GM12801 (cell line): ENCODE measurements around the gene TPRX2.
"Not testable (repeated sequence)": the region's sequence is repeated elsewhere in the genome, so short reads cannot be mapped to it uniquely, and the experiment has no call there.

ENCODE experiments used
- TF ChIP-seq, protein P1 (sequence below): IDR thresholded peaks from one replicate; pipeline ENCODE4 v1.5.1; 2011; ENCODE audit warnings: control low read depth; ENCODE audit not compliant: insufficient read length; ENCODE audit errors: extremely low read depth

TPRX2 gene, protein sequence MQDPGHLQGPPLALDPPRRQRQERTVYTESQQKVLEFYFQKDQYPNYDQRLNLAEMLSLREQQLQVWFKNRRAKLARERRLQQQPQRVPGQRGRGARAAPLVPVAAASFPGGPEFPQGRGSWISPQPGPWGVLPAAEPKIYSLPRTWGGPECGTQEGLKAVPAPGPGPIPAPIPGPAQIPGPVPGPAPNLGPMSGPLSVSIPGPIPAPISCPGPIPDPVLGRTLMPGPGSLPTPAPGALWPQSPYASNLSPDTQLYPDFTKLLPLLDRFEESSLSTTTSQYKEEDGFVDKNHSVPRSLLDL

DNA sequence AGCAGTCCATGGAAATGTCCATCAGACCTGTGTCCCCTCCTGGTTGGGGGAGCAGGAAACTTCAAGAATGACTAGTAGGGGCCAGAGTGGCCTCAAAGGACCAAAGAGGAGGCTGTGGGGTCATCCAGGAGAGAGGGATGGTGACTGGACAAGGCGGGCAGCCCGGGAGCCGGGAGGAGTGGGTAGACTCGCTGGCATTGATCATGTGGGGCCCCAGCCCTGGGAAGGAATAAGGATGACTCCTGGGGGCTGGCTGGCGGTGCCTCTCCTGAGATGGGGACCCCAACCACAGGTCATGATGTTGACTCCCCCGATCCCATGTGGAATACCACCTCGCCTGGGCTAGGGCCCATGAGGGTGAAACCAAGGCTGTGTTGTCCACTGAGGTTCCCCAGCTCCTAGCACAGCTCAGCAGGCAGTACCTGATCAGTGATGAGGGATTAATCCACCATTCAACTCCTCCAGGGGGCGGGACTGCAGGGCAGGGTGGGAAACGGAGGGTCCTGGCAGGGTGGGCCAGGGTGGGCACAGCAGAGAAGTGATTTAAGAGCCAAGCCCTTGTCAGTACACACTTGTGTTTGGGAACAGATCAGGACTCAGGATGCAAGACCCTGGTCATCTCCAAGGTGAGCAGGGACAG is at the start of gene TPRX2:
Gene TPRX2 (plus strand): TSS at position 590 of the 640 bp plus-strand sequence. CDS start 12 bp downstream, at position 602.
- TF ChIP-seq, protein P1, sequence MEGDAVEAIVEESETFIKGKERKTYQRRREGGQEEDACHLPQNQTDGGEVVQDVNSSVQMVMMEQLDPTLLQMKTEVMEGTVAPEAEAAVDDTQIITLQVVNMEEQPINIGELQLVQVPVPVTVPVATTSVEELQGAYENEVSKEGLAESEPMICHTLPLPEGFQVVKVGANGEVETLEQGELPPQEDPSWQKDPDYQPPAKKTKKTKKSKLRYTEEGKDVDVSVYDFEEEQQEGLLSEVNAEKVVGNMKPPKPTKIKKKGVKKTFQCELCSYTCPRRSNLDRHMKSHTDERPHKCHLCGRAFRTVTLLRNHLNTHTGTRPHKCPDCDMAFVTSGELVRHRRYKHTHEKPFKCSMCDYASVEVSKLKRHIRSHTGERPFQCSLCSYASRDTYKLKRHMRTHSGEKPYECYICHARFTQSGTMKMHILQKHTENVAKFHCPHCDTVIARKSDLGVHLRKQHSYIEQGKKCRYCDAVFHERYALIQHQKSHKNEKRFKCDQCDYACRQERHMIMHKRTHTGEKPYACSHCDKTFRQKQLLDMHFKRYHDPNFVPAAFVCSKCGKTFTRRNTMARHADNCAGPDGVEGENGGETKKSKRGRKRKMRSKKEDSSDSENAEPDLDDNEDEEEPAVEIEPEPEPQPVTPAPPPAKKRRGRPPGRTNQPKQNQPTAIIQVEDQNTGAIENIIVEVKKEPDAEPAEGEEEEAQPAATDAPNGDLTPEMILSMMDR, result not testable (repeated sequence)

DNA sequence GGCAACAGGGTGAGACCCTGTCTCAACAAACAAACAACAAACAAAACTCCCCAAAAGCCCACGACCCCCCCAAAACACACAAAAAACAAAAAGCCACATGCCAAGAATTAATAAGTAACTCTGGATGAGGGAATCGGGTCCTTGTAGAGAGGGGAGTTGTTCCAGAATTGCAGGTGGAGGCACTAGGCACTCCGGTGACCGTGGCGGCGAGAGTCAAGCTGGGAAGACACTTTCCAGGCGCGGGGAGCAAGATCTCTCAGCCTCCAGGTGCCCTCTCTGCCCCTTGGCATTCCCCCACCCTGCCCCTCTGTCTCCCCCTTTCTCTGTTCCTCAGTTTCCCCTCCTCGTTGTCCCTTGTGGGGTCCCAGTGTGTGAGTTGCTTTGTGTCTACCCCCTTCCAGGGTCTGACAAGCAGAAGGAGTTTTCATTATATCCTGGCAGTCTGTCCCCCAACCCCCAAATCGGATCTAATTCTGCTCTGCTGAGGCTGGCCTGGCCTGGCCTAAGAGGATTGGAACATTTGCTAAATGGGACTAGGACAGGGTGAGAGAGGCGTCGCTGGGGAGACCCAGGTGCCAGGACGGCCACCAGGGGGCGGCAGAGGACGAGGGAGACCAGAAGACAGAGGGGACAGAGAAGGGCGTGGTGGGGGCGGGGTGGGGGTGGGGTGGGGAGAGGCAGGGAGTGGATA is 45.6 kb upstream of the TPRX2 start:
- TF ChIP-seq, protein P1, result no peak

DNA sequence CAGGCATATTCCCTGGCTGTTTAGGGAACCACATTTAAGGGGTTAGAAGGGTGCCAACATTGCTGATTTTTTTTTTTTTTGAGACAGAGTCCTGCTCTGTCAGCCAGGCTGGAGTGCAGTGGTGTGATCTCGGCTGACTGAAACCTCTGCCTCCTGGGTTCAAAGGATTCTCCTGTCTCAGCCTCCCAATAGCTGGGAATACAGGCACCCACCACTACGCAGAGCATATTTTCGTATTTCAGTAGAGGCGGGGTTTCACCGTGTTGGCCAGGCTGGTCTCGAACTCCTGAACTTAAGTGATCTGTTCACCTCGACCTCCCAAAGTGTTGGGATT is 45.1 kb upstream of the TPRX2 start:
- TF ChIP-seq, protein P1, result no peak

DNA sequence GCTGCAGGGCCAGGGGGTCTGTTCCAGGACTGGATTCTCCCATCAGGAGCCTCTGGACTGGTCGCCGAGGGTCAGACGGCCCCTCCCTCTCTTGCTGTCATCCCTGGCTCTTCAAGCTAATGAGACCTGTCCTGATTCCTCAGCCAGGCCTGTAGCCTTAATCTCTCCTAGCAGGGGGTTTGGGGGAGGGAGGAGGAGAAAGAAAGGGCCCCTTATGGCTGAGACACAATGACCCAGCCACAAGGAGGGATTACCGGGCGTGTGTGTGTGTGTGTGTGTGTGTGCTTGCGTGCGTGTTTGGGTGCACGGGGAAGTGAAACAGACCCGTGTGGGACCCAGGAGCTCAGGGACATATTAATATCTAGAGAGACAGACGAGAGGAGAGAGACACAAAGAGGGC is 39.2 kb upstream of the TPRX2 start:
- TF ChIP-seq, protein P1, result no peak

DNA sequence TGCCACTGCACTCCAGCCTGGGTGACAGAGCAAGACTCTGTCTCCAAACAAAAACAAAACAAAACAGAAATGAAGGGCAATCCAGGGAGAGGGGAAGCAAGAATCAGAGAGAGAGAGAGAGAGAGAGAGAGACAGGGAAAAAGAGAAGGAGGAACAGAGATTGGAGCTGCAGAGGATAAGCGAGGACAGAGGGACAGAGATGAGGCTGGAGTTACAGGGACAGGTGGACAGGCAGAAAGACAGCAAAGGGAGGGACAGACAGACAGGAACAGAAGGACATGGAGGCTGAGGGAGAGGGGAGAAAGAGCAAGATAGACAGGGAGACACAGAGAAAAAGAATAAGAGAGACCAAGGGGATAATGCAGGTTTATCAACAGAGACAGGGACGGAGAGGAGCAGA is 38.6 kb upstream of the TPRX2 start:
- TF ChIP-seq, protein P1, result no peak

DNA sequence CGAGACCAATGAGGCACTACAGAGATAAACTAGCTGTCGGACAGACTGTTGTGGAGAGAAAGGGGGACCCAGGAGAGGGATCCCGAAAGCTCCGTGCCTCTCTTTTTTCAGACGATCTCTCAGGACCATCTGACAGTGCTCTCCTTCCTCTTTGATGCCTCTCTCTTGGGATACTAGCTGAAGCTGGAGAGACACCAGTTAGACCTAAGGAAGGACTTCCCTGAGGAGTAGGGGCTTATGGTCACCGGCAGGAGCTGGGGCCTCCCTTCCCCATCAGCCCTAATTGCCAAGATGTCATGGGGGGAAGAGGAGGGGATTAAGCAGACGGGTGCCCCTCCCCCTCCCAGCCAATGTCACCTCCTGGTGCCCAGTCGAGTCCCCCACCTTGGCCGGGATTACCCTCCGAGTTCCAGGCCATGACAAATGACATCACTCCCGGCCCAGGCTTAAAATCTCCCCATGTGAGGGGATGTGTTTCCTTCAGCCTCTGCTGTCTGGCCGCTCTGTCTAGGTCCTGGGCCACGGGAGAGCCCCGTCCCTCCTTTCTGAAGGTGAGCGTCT is 37.5 kb upstream of the TPRX2 start, which contains the start of gene CRX:
Gene CRX (plus strand): TSS at position 478 of the 561 bp plus-strand sequence. CDS start 12,507 bp downstream, outside the sequence.
- TF ChIP-seq, protein P1, result no peak

DNA sequence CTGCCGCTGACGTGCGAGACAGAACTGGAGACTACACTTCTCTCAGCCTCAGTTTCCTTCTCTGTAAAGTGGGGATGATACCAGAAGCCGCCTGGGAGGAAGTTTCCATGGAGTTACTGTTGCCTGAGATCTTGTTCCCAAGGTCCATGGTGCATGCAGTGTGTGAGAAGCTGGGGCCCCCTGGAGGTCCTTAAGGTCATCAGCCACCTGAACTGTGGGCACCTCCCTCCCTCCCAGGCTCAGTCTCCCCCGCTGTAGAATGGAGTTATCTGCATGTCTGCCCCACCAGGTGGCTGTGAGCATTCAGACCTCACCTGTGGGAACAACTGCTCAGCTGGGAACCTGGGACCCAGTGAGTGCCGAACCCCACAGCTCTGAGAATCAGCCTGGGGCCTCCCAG is 34.6 kb upstream of the TPRX2 start:
- TF ChIP-seq, protein P1, result no peak
